Ammon's horn (tissue), 1 donor: ENCODE results near the gene CHAC1.

Experiments used
- DNase-seq: peaks from one replicate; pipeline ENCODE4 v3.0.0-alpha.2; 2016; ENCODE audit warnings: low spot score

CHAC1 gene, protein sequence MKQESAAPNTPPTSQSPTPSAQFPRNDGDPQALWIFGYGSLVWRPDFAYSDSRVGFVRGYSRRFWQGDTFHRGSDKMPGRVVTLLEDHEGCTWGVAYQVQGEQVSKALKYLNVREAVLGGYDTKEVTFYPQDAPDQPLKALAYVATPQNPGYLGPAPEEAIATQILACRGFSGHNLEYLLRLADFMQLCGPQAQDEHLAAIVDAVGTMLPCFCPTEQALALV

DNA sequence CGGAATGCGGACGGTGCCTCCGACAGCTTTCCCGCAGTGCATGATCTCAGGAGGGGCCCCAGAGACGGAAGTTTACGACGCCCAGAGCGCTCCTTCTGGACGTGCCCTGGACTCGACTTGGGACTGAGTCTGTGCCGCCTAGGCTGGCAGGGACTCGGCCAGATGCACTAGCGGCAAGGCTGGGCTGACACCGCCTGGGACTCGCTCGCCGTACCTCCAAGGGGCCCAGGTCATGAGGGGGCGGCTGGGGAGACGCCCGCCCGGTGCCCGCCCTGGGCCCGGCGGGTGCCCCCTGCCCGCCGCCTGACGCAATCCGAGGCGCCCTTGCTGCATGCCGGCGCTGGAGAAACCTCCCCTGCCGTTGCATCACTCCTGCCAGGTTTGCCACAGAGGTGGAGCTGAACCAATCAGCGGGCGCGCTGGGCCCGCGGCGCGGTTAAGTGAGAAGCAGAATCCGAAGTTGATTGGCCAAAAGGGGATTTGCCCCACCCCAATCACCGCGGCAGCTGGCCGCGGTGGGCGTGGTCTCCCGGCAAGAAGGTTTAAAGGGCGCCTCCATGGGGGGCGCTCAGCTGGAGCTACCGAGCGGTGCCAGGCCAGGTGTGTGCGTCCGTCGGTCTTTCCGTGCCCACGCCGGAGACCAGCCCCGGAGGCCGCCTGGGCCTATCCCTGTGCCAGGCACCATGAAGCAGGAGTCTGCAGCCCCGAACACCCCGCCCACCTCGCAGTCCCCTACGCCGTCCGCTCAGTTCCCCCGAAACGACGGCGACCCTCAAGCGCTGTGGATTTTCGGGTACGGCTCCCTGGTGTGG is at the start of gene CHAC1:
CHAC1 (plus strand) TSS at position 571 of the 812 bp plus-strand sequence; CDS start at position 684, 113 bp downstream.
- DNase-seq, result peak; percentile 95

DNA sequence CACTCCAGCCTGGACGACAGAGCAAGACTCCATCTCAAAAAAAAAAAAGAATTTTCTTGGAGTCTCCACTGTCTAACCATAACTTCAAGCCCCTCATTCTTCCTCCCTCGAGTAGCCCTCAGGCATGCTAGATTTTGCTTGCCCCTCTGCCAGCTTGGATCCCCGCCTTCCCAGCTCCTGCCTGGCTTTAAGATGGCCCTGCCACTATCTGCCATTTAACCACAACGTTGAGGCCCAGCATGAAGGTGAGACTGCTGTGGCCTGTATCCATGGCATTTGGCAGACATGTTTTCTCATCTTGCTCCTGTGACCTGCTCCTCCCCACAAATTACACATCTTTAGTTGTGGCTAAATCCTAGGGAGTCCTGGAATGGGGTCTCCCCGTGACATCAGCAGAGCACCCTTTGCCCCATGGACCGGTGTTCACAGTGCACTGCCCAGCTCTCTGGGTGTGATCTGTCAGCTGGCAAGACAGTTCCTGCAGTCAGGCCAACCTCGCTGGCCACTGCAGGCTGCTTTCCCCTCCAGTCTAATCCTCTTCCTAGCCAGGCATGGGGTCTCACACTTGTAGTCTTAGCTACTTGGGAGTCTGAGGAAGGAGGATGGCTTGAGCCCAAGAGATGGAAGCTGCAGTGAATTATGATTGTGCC is 48.6 kb upstream of the CHAC1 start:
- DNase-seq, result no peak

DNA sequence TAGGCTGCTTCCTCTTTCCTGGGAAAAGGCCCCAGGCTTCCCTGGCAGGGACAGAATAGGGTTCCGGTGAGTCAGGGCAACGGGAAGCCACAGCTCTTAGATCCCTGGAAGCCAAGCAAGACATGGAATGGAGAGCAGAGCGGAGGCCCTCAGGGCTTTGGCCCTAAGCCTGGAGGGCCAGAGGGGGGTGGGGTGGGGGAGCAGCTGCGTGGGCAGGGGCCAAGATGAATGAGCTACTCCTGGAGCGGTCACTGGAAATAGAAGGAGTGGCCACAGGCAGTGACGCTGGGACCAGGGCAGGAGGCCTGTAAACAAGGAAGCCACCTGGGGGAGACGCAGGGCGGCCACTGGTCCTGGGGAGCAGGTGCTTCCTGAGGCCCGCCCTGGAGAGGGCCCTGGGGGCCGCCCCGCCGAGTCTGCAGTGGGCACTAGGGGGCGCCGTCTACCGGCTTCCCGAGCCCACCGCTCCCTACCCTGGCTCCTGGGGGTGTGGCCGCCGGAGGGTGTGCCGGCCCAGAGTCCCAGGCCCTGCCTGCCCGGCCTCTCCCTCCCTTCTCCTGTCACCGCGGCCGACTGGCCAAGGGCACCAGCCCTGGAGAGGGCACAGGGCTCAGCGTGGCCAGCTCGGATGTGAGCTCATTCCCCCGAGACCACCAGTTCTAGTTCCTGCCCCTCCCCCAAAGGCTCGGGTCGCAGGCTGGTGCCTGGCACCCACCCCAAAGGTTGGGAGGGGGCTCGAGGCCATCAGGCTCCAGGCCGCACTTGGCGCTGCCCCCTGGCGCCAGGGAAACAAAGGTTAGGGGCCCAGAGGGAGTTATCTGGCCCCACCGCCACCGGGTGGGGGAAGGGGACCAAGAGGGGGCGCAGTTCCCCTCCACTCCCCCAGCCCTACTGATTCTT is 46.9 kb upstream of the CHAC1 start:
- peak; percentile 72 for DNase-seq

DNA sequence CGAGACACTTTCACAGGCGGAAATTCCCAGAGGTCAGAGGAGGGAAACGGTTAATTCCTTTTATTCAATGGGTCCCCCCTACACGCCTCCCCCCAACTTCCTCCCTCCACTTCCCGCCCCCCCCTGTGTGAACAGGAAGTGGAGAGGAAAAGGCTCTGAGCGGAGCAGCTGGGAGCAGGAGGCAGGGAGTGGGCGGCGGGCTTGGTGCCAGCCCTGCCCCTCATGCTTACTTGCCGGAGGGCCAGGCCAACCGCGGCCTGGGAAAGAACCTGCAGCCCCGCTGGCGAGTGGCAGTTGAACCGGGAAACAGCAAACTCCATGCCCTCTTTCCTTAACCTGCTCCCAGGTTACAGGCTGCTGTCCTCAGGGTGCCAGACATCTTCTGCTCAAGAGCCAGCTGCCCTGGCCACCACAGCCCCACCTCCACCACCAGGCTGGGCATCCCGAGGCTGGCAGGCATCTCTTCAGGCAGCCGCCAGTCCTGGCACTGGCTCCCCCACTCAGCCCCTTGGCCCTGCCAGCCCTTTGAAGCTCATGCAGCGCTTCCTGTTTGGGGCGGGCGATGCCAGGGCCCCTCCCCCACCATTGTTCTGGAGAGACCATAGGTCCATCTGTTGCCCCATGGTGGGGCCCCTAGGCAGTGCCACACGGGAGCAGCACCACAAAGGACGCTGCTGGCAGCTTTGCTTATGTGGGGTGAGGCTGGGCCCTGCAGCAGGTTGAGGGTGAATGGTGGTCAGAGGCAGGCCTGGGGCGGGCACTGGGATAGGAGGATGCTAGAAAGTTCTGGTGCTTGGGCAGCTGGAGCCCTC is 46.1 kb upstream of the CHAC1 start:
- DNase-seq, result peak; percentile 56

DNA sequence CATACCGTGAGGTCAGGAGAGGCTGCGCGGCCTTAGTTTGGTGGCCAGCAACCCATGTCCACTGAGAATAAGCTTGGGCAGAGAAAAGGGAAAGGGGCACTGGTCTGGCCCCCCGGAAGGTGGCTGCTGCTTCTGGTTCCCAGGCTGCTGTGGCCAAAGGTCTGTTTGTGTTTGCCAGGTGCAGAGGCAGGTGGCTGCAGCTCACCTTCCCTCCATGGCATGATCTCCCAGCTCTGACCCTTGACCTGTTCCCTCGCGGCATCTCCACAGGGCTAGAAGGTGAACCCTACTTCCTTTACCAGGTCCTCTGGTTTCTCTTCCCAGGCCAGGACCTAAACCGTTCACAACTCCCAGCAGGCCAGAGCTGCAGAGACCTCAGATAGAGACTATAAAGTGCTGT is 45.2 kb upstream of the CHAC1 start:
- no peak for DNase-seq

DNA sequence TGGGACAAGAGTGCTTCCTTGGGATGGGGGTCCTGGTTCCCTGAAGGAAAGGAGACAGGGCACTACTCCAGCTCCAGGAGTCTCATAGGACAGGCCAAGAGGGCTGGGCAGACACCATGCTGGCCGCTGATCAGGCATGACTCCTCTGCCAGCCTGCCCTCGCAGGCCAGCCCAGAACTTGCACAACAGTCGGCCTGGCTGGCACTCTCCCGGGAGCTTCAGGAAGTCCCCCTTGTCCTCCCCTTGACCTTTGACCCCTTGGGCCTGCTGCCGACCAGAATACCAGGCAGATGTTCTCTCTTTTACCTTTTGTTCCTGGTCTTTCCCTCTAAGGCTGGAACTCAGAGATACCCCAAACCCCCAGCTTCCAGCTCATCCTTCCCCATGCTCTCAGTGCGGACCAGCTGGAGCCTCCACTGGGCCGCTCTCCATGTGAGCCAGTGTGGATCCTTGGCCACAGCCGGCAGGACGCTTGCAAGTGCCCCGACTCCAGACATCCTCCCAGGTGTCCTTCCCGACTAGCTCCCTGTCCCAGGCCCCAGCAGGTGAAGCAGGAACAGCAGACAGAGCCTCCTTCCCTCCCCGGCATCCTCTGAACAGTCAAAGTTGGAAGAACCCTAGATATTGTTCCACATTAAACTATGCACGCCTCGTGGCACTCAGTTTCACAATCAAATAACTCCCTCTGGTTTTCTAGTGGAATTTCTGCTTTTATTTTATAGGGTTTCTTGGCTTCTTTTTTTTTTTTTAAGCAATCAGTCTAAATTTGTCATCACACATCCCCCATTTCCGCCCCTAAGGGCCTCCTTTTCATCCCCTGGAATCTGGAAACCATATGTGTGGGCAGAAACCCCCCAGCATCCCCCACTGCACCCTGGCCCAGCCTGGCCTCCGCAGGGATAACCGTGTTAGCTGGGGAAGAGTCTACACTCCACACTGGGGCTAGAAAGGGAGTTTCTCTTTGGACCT is 43.3 kb upstream of the CHAC1 start:
- DNase-seq, result no peak

DNA sequence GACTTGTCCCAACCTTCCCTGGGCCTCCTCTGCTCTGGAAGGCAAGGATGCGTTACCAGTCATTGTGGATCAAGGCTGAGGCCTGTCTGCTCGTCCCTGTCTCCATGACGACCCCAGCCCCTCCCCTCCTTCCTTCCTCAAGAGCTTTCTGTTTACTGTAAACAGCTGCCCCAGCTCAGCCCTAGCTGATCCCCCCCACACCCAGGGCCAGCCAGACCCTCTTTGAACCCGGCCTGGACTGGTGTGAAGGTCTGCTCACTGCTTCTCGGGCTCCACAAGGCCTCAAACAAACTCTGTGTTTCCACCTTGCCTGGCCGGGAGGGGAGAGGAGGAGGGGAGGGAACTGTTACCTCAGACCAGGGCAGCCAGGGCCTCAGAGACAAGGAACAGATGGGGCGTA is 42.1 kb upstream of the CHAC1 start:
- no peak for DNase-seq

DNA sequence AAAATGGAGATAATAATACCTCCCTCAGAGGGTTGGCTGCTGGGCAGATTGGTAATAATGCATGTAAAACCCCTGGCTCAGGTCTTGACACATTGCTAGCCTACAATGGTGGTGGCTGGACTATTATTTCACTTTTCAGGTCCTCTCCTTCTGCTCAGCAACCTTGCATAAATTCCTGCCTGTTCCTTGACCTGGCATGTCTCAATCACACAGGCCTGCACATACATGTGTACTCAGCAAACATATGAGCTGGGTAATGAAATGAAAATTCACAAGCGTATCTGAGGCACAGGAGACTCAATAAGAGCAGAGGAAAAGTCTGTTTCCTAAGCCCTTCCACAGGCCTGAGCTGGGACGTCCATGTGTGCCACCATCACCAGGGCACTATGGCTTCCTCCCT is 41.6 kb upstream of the CHAC1 start:
- no peak for DNase-seq

DNA sequence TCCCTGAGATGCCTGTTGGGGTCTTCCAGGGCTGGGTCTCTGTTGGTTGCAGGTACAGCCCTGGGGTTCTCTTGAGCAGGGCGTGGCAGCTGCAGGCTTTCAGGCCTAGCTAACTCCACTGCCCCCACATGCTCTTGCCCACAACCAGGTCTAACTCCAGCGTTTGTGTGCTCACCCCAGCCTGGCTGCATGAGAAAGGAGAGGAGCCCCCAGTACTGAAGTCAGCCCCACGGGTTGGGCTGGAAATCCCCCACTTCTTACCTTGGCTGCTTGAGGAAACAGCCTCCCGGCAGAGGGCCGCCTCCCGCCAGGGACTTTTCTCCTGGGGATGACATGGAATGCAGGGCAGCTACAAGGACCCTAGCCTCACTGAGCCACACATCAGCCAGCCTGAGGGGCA is 40.8 kb upstream of the CHAC1 start:
- DNase-seq, result no peak

DNA sequence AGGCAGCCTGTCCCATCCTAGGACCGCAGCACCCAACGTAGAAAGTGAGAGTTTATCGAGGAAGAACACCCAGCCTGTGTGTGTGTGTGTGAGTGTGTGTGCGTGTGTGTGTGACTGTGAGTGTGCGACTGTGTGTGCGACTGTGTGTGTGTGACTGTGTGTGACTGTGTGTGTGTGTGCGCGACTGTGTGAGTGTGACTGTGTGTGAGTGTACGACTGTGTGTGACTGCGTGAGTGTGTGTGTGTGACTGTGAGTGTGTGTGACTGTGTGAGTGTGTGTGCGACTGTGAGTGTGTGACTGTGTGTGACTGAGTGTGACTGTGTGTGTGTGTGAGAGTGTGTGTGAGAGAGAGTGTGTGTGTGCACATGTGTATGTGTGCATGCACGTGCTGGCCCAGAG is 39.3 kb upstream of the CHAC1 start:
- DNase-seq, result no peak

DNA sequence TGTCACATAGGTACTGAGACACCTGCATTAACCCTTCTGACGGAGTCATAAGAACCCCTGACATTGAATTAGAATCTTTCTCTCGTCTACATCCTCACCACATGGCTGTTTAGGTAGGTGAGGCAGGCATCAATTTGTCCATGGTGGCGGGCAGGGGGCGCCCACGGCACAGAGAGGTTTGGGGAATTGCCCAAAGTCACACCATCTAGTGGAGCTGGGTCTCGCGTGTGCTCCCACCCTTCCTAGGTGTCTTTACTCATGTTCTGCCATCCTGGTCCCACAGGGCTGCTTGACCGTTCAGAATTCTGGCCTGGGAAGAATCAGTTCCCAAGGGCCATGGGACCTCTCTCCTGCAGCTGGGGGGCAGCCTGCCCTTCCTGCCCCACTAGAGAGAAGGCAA is 38.8 kb upstream of the CHAC1 start:
- no peak for DNase-seq

DNA sequence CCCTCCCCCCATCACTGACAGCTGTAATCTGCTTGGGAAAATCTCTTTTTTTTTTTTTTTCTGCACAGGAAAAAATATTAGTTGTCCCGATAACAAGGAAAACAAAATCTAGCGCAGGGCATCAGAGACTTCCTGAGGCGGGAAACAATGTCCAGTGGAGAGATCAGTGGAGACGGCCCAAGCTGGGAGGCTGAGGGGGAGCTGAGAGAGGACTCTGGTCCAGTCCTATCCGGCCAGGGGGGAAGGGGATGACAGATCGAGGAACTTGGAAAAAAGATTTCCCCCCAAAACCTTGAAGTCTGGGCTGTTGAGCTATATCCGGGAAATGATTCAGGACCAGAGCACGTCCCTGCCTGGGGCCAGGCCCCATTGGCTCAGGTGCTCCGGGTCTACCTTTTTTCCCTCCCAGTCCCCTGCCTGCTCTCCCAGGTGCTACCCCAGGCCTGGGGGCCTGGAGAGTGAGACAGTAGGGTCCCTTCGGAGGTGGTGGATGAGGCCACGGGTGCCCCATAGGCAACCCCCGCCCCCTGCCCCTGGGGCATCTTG is 38.1 kb upstream of the CHAC1 start:
- DNase-seq, result no peak

DNA sequence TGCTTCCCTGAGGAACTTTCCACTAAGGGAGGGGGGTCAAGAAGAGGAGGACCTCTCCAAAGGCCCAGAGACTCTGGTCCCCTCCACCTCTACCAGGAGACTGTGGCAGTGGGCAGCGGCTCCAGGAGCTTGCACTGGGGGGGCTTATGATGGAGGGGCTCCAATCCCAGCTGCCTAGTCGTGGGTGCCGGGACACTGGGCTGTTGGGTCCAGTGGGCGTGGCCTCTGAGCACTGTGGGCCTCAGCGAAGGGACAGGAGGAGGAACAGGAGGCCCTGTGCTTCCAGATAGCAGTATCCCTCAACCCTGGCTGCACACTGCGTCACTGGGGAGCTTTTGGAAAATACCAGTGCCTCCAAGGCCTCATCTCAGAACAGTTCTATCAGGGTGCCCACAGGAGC is 37.6 kb upstream of the CHAC1 start:
- DNase-seq, result no peak

DNA sequence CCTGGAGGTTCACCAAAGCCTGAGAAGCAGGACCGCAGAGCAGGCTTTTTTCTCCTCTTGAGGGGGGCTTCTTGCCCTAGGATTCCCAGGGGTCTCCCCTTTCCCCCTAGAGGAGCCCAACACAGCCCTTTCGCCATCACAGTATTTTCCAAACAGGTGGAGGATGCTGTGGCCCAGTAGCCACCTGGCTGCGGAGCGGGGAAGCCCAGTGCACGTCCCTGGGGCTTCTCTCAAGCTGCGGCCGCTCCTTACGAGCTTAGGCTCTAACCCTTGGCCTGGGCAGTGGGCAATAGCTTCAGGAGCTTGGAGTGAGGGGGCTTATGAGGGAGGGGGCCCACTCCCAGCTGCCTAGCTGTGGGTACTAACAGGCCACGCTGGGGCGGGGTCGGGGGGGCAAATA is 35.7 kb upstream of the CHAC1 start:
- DNase-seq, result no peak

DNA sequence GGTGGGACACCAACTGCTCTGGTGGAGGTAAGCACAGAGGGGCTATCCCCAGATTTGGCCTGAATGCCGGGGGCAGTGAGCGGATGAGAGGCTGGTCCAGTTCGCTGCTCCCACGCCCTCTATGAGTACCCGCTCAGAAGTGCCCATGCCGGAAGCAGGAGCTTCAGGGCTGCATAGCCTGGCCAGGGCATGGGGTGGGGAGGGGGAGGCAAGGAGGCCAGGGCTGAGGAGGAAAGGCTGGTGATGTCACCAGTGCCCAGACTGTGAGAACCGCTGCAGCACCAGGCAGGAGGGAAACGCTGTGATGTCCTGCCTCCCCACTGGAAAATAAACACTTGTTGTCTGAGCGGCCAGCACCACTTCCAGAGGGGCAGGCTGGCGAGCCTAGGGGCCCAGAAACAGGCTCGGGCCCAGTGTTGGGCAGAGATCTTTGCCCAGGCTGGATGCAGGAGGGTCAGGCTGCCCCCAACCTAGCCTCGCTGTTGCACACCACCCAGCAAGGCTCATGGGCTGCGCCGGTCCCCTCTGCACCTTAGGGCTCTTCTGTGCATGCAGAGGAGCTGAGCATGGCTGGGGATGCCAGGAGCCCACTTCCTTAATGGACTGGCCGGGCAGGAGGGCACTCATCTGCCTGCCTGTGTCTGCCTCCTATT is 35.0 kb upstream of the CHAC1 start:
- no peak for DNase-seq

DNA sequence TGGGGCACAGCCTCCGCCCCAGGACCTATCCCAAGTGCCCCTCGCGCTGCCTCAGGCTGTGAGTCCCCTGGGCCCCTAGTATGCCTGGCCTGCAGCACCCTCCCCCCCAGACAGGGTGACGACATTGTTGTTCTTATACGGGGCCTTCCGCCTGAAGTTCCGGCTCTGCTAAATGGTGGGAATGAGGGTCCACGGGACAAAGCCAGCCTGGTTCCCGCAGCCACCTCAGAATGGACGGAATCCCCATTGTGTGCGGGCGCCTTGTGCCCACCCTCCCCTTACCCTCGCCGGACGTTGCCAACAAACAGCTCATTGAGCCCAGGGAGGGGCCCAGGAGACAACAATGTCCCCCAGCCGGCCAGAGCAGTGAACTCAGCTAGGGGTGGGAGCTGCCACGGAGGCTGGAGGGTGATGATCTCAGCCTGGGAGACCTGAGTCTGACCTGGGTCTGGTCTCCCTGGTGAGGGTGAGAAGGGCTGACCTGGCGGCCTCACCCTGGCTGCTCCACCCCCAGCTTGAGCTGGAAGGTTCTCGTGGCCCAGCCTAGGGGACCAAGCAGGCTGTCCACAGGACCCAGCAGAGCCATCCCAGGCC is 34.4 kb upstream of the CHAC1 start:
- no peak for DNase-seq

DNA sequence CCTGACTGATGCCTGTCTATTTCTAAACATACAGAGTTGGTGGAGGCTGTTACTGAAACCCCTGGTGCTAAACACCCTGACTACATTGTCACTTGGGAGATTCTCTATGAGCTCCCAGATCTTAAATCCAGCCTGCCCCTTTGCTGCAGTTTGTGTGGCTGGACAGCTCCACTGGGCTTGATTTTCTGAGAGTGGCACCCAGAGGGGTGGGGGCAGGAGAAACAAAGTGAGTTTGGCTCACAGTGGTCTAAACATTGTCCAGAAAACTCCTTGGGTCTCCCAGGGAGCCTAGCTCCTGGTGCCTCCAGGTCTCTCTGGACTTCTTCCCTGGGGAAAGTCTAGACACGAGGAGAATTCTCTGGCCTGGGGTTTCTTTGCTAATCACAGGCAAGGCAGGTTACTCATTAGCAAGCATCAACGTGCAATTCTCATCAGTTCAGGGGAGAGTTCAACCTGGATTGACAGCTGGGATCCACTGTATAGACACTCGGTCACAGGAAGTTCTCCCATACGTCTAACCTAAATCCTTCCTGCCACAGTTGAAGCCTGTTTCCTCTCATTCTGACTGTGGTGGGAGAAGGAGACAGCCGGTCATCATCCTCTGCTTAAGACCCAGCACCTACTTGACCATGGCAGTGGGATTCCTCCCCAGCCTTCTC is 31.2 kb upstream of the CHAC1 start:
- no peak for DNase-seq

DNA sequence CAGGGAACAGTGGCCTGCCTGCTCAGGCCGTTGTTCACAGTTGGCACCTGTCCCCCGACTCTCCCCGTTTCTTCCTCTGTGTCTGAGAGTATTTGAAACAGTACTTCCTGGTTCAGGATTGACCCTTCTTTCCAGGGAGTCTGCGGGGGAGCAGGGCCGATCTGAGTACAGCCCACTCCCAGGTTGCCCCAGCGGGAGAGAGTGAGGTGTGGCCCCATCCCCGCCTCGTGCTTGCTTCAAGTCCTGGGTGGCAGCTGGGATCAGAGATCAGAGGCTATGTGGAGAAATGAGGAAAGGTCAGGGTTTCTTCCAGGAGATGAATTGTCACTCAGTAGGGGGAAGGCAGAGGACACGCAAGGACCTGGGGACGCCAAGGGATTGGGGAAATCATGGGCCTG is 30.7 kb upstream of the CHAC1 start:
- DNase-seq, result no peak
